ENCODE data around the gene CAP1. TPM values are rescaled to one million over a fixed set of nuclear protein-coding genes. Genes with fewer than 3 reads are reported as not detected.

The CAP1 gene
- total and polyA plus RNA-seq, 9 of the 15 experiments (the other 6 are each of a cell fraction or from before 2014, with no cell fraction given) = 230 to 658 (median 281) TPM

- TF ChIP-seq POLR3A (IDR thresholded peaks at IDR 0.05; ENCODE audit: borderline replicate concordance, extremely low read depth, insufficient read depth, insufficient read length) = no peak
- TF ChIP-seq RHOXF2B (CRISPR knock-in tag; conservative IDR thresholded peaks at IDR 0.05) = no peak
- TF ChIP-seq U2AF2 (optimal IDR thresholded peaks at IDR 0.05; ENCODE audit: low read depth, low read length) = no peak
- TF ChIP-seq SMAD4 (CRISPR knock-in tag; conservative IDR thresholded peaks at IDR 0.05) = no peak
- TF ChIP-seq HDAC3 (IDR thresholded peaks at IDR 0.05; ENCODE audit: borderline replicate concordance, partially characterized antibody) = no peak
- TF ChIP-seq HEY1 (CRISPR knock-in tag; IDR thresholded peaks at IDR 0.05; ENCODE audit: borderline replicate concordance) = 0 out of 2 replicates have a peak, but pooled peaks have one; percentile 2
- TF ChIP-seq RNF219 (CRISPR knock-in tag; IDR thresholded peaks at IDR 0.05) = no peak
- TF ChIP-seq MAFG (tag; conservative IDR thresholded peaks at IDR 0.05) = no peak
- TF ChIP-seq ZNF436 (CRISPR knock-in tag; IDR thresholded peaks at IDR 0.05) = no peak
- TF ChIP-seq RBFOX2 (IDR thresholded peaks at IDR 0.05; ENCODE audit: low read depth, low read length) = no peak
- no peak for TF ChIP-seq CLOCK (CRISPR knock-in tag; IDR thresholded peaks at IDR 0.05; ENCODE audit: borderline replicate concordance)
- TF ChIP-seq KLF13 (tag; IDR thresholded peaks at IDR 0.05; ENCODE audit: borderline replicate concordance, low read depth) = no peak
- TF ChIP-seq KHSRP (IDR thresholded peaks at IDR 0.05) = no peak
- no peak for TF ChIP-seq DLX4 (CRISPR knock-in tag; IDR thresholded peaks at IDR 0.05)
- peak; percentile 56; the same call in 1 of the 2 replicates for TF ChIP-seq CTBP1 (IDR thresholded peaks at IDR 0.05; ENCODE audit: borderline replicate concordance)
- TF ChIP-seq LARP7 (IDR thresholded peaks at IDR 0.05) = no peak
- no peak for TF ChIP-seq MED1 (CRISPR knock-in tag; IDR thresholded peaks at IDR 0.05; ENCODE audit: borderline replicate concordance)
- TF ChIP-seq PKNOX1 (IDR thresholded peaks at IDR 0.05) = peak; percentile 18; the same call in 1 of the 2 replicates
- no peak for TF ChIP-seq ZNF347 (CRISPR knock-in tag; IDR thresholded peaks at IDR 0.05; ENCODE audit: low read depth)
- TF ChIP-seq NBN (IDR thresholded peaks at IDR 0.05; ENCODE audit: low read depth) = peak; percentile 75; the same call in 1 of the 2 replicates
Measured at GRCh38 chr1:40029608-40030007, 10.9 kb upstream of the CAP1 start (continued).
